ENCODE results near the gene DMD.

DMD gene

GRCh38 chrX:31337332-31337731 is 1874.0 kb downstream of the DMD start:
- Histone ChIP-seq H2AFZ (ENCODE audit: low read length) (no peak overlapping the region), H3F3A (ENCODE audit: low read depth) (no peaks in the 10 kb centered on the region), H4K20me1 (ENCODE audit: insufficient read depth, low read length, poor library complexity, severe bottlenecking) (no peaks in the 10 kb centered on the region), H3K4me3 (ENCODE audit: low read length, poor library complexity, severe bottlenecking) (no peak overlapping the region), H3K4me2 (ENCODE audit: low read depth, low read length, poor library complexity, severe bottlenecking) (no peak overlapping the region), H3K4me1 (ENCODE audit: insufficient read depth, low read length, poor library complexity, severe bottlenecking) (no peaks in the 10 kb centered on the region), H3K27me3 (ENCODE audit: insufficient read depth, low read length, poor library complexity, severe bottlenecking) (no peaks in the 10 kb centered on the region), H3K9me2 (replicated peaks; ENCODE audit: low read depth, low read length) (no peaks in the 10 kb centered on the region), H3K9me3 (ENCODE audit: insufficient read depth, low read depth, low read length) (no peaks in the 10 kb centered on the region), H3K79me2 (ENCODE audit: insufficient read depth, low read length) (no peaks in the 10 kb centered on the region), H3K36me3 (ENCODE audit: insufficient read depth, low read length) (no peaks in the 10 kb centered on the region), H3K9ac (ENCODE audit: low read depth, low read length, poor library complexity, severe bottlenecking) (no peak overlapping the region)
- TF ChIP-seq CTCF (conservative IDR thresholded peaks at IDR 0.05; ENCODE audit: low read length) (no peak), EZH2phosphoT487 (IDR thresholded peaks at IDR 0.05; ENCODE audit: borderline replicate concordance) (no peak)

GRCh38 chrX:31336419-31336818 is 1874.9 kb downstream of the DMD start:
- no peaks in the 10 kb centered on the region for H3F3A ChIP-seq (ENCODE audit: low read depth)
- H3K79me2 ChIP-seq (ENCODE audit: insufficient read depth, low read length) = no peaks in the 10 kb centered on the region
- H3K9me3 ChIP-seq (ENCODE audit: insufficient read depth, low read depth, low read length) = no peaks in the 10 kb centered on the region
- H3K36me3 ChIP-seq (ENCODE audit: insufficient read depth, low read length) = no peaks in the 10 kb centered on the region
- no peak for TF ChIP-seq CTCF (conservative IDR thresholded peaks at IDR 0.05; ENCODE audit: low read length)
- H3K4me1 ChIP-seq (ENCODE audit: insufficient read depth, low read length, poor library complexity, severe bottlenecking) = no peaks in the 10 kb centered on the region
- H3K9ac ChIP-seq (ENCODE audit: low read depth, low read length, poor library complexity, severe bottlenecking) = no peak overlapping the region
- H3K4me3 ChIP-seq (ENCODE audit: low read length, poor library complexity, severe bottlenecking) = no peak overlapping the region
- no peaks in the 10 kb centered on the region for H3K9me2 ChIP-seq (replicated peaks; ENCODE audit: low read depth, low read length)
- H2AFZ ChIP-seq (ENCODE audit: low read length) = no peak overlapping the region
- no peaks in the 10 kb centered on the region for H3K27me3 ChIP-seq (ENCODE audit: insufficient read depth, low read length, poor library complexity, severe bottlenecking)
- H3K4me2 ChIP-seq (ENCODE audit: low read depth, low read length, poor library complexity, severe bottlenecking) = no peak overlapping the region
- H4K20me1 ChIP-seq (ENCODE audit: insufficient read depth, low read length, poor library complexity, severe bottlenecking) = no peaks in the 10 kb centered on the region

GRCh38 chrX:31334997-31335396 is 1876.4 kb downstream of the DMD start:
- Histone ChIP-seq H3K79me2 (ENCODE audit: insufficient read depth, low read length) (no peaks in the 10 kb centered on the region), H2AFZ (ENCODE audit: low read length) (no peak overlapping the region), H3K4me2 (ENCODE audit: low read depth, low read length, poor library complexity, severe bottlenecking) (no peak overlapping the region), H3K9me3 (ENCODE audit: insufficient read depth, low read depth, low read length) (no peaks in the 10 kb centered on the region), H3F3A (ENCODE audit: low read depth) (no peaks in the 10 kb centered on the region), H3K4me1 (ENCODE audit: insufficient read depth, low read length, poor library complexity, severe bottlenecking) (no peaks in the 10 kb centered on the region), H3K9me2 (replicated peaks; ENCODE audit: low read depth, low read length) (no peaks in the 10 kb centered on the region), H4K20me1 (ENCODE audit: insufficient read depth, low read length, poor library complexity, severe bottlenecking) (no peaks in the 10 kb centered on the region), H3K27me3 (ENCODE audit: insufficient read depth, low read length, poor library complexity, severe bottlenecking) (no peaks in the 10 kb centered on the region), H3K4me3 (ENCODE audit: low read length, poor library complexity, severe bottlenecking) (no peak overlapping the region), H3K36me3 (ENCODE audit: insufficient read depth, low read length) (no peaks in the 10 kb centered on the region), H3K9ac (ENCODE audit: low read depth, low read length, poor library complexity, severe bottlenecking) (no peak overlapping the region)
- TF ChIP-seq EZH2phosphoT487 (IDR thresholded peaks at IDR 0.05; ENCODE audit: borderline replicate concordance) = no peak
- no peak for TF ChIP-seq CTCF (conservative IDR thresholded peaks at IDR 0.05; ENCODE audit: low read length)
